Muscle layer of colon (tissue), 2 donors: ENCODE results near the gene OR7G3.

Source experiments
- H3K27ac ChIP-seq: one replicate; pipeline ENCODE4 v1.7.0; 2013; ENCODE audit warnings: low read depth, mild to moderate bottlenecking, low read length, moderate library complexity
- H3K27me3 ChIP-seq, 2 donors: one replicate each; pipeline ENCODE4 v1.7.0; 2013; ENCODE audit warnings: low read length in 2 of 2, mild to moderate bottlenecking in 2 of 2; ENCODE audit not compliant: insufficient read depth in 2 of 2, control insufficient read depth in 1 of 2
- H3K36me3 ChIP-seq: one replicate; pipeline ENCODE4 v1.7.0; 2013; ENCODE audit warnings: mild to moderate bottlenecking, low read length; ENCODE audit not compliant: insufficient read depth
- H3K4me1 ChIP-seq: one replicate; pipeline ENCODE4 v1.7.0; 2013; ENCODE audit warnings: mild to moderate bottlenecking, low read length; ENCODE audit not compliant: insufficient read depth
- H3K4me3 ChIP-seq, 2 donors: one replicate each; pipeline ENCODE4 v1.7.0; 2013; ENCODE audit warnings: low read length in 2 of 2, low read depth in 1 of 2, mild to moderate bottlenecking in 1 of 2, moderate library complexity in 1 of 2
- H3K9ac ChIP-seq: one replicate; pipeline ENCODE4 v1.7.0; 2013; ENCODE audit warnings: low read length
- H3K9me3 ChIP-seq: one replicate; pipeline ENCODE4 v1.7.0; 2013; ENCODE audit warnings: mild to moderate bottlenecking, low read length
- donor health status: abdominal sarcoma.
- donor health status: Adenocarcinoma of cecum.

OR7G3 gene

GRCh38 chr19:9148697-9149096, 21.9 kb upstream of the OR7G3 start:
- H3K36me3 ChIP-seq, result peaks cover 10% of the 10 kb centered on the region
- H3K27ac ChIP-seq, result no peak overlapping the region
- no peaks in the 10 kb centered on the region for H3K4me1 ChIP-seq
- no peaks in the 10 kb centered on the region for H3K27me3 ChIP-seq
- no peak overlapping the region for H3K9ac ChIP-seq
- H3K9me3 ChIP-seq, result peaks cover 9% of the 10 kb centered on the region
- H3K4me3 ChIP-seq, result no peak overlapping the region

GRCh38 chr19:9146882-9147281, 20.1 kb upstream of the OR7G3 start:
- H3K4me1 ChIP-seq, result no peaks in the 10 kb centered on the region
- no peak overlapping the region for H3K4me3 ChIP-seq
- H3K27me3 ChIP-seq, result no peaks in the 10 kb centered on the region
- no peak overlapping the region for H3K27ac ChIP-seq
- peaks cover 10% of the 10 kb centered on the region for H3K36me3 ChIP-seq
- H3K9ac ChIP-seq, result no peak overlapping the region
- peaks cover 9% of the 10 kb centered on the region for H3K9me3 ChIP-seq

- Histone ChIP-seq H3K27ac (no peak overlapping the region), H3K27me3 (no peaks in the 10 kb centered on the region), H3K36me3 (peaks cover 10% of the 10 kb centered on the region), H3K9ac (no peak overlapping the region), H3K4me1 (peaks cover 7% of the 10 kb centered on the region), H3K4me3 (no peak overlapping the region), H3K9me3 (peaks cover 9% of the 10 kb centered on the region)
Observed at GRCh38 chr19:9144920-9145319, 18.2 kb upstream of the OR7G3 start.

- Histone ChIP-seq H3K27me3 (no peaks in the 10 kb centered on the region), H3K27ac (peak within 1 kb of the TSS; percentile 91), H3K36me3 (no peaks in the 10 kb centered on the region), H3K4me1 (peaks cover 7% of the 10 kb centered on the region), H3K4me3 (peak within 1 kb of the TSS; percentile 85 to 98), H3K9me3 (peaks cover 9% of the 10 kb centered on the region), H3K9ac (peak within 1 kb of the TSS; percentile 96)
Observed at GRCh38 chr19:9140159-9140874, 13.6 kb upstream of the OR7G3 start, which contains the start of gene ZNF317. TSS of gene ZNF317 (plus strand) at chr19:9140397. CDS start at chr19:9156017, 15,620 bp downstream.

- Histone ChIP-seq H3K36me3 (no peaks in the 10 kb centered on the region), H3K27ac (peak overlapping the region; percentile 91), H3K27me3 (no peaks in the 10 kb centered on the region), H3K4me1 (peaks cover 7% of the 10 kb centered on the region), H3K4me3 (peak overlapping the region; percentile 85 to 98), H3K9ac (no peak overlapping the region), H3K9me3 (peaks cover 3% of the 10 kb centered on the region)
Observed at GRCh38 chr19:9139609-9140158, 12.9 kb upstream of the OR7G3 start.

GRCh38 chr19:9132422-9132821, 5.7 kb upstream of the OR7G3 start:
- Histone ChIP-seq H3K36me3 (no peaks in the 10 kb centered on the region), H3K27me3 (no peaks in the 10 kb centered on the region), H3K4me3 (no peak overlapping the region), H3K9ac (no peak overlapping the region), H3K9me3 (no peaks in the 10 kb centered on the region), H3K27ac (no peak overlapping the region), H3K4me1 (no peaks in the 10 kb centered on the region)

- H3K27ac ChIP-seq, result no peak overlapping the region
- no peak overlapping the region for H3K9ac ChIP-seq
- no peak overlapping the region for H3K4me3 ChIP-seq
- H3K9me3 ChIP-seq, result no peaks in the 10 kb centered on the region
- H3K27me3 ChIP-seq, result no peaks in the 10 kb centered on the region
- H3K4me1 ChIP-seq, result no peaks in the 10 kb centered on the region
- no peaks in the 10 kb centered on the region for H3K36me3 ChIP-seq
Observed at GRCh38 chr19:9130965-9131364, 4.2 kb upstream of the OR7G3 start.

- H3K9ac ChIP-seq, result no peak overlapping the region
- no peak overlapping the region for H3K4me3 ChIP-seq
- H3K36me3 ChIP-seq, result no peaks in the 10 kb centered on the region
- H3K27me3 ChIP-seq, result no peaks in the 10 kb centered on the region
- no peaks in the 10 kb centered on the region for H3K4me1 ChIP-seq
- H3K9me3 ChIP-seq, result no peaks in the 10 kb centered on the region
- H3K27ac ChIP-seq, result no peak overlapping the region
Observed at GRCh38 chr19:9128171-9128570, 1.4 kb upstream of the OR7G3 start.

GRCh38 chr19:9116547-9116946, 10.2 kb downstream of the OR7G3 start:
- Histone ChIP-seq H3K4me1 (no peaks in the 10 kb centered on the region), H3K36me3 (no peaks in the 10 kb centered on the region), H3K27ac (no peak overlapping the region), H3K4me3 (no peak overlapping the region), H3K9ac (no peak overlapping the region), H3K9me3 (no peaks in the 10 kb centered on the region), H3K27me3 (no peaks in the 10 kb centered on the region)

GRCh38 chr19:9115307-9115813, 11.4 kb downstream of the OR7G3 start, which contains the start of gene OR7G1:
TSS of gene OR7G1 (minus strand) at chr19:9115763. CDS start at chr19:9115763, 0 bp downstream.
- no peak within 1 kb of the TSS for H3K27ac ChIP-seq
- no peaks in the 10 kb centered on the region for H3K27me3 ChIP-seq
- no peak within 1 kb of the TSS for H3K9ac ChIP-seq
- H3K9me3 ChIP-seq, result no peaks in the 10 kb centered on the region
- no peaks in the 10 kb centered on the region for H3K4me1 ChIP-seq
- no peak within 1 kb of the TSS for H3K4me3 ChIP-seq
- no peaks in the 10 kb centered on the region for H3K36me3 ChIP-seq

- Histone ChIP-seq H3K4me1 (no peaks in the 10 kb centered on the region), H3K9me3 (no peaks in the 10 kb centered on the region), H3K27me3 (no peaks in the 10 kb centered on the region), H3K27ac (no peak overlapping the region), H3K36me3 (no peaks in the 10 kb centered on the region), H3K4me3 (no peak overlapping the region), H3K9ac (no peak overlapping the region)
Observed at GRCh38 chr19:9109959-9110358, 16.8 kb downstream of the OR7G3 start.
